HG03139 (cell line): ENCODE results near the gene DNM1.
"Not testable (repeated sequence)": the region's sequence is repeated elsewhere in the genome, so short reads cannot be mapped to it uniquely, and the experiment has no call there.

Source experiments
- ATAC-seq: cut with Tn5 transposase; IDR thresholded peaks from one replicate; pipeline ENCODE4 v1.9.1; 2021; ENCODE audit not compliant: unreplicated experiment

DNM1 gene

DNA sequence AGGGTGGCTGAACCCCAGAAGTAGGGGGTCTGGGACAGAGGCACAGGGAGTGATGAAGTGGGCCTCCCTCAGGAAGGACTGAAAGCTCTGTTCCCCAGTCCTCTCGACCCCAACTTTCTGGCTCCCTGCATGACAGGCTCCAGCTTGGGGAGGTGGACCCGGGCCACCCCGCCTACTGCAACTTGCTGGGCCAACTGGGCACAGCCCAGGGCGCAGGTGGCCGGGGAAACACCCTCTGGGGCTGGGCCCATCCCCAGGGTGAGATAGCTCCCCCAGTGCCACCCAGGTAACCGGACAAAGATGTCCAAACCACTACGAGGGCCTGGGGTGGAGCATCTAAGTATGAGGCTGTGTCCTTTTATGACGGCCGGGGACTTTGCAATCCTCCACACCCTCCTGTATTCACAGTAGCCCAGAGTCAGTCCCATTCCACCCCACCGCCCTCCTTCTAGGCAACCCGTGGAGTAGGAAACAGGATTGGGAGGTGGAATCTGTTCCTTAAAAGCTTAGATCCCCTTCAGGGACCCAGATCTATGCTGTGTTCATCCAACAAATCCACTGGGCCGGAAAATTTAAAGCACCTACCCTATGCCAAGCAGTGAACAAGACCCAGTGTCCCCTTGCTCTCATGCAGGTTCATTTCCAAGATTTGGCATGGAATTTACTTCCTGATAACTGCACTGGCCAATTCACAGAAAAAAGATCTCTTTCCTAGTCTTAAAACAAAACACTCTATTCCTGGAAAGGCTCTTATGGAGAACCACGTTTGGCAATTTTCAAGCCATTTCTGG, 19.9 kb downstream of the DNM1 start:
- ATAC-seq = no peak

DNA sequence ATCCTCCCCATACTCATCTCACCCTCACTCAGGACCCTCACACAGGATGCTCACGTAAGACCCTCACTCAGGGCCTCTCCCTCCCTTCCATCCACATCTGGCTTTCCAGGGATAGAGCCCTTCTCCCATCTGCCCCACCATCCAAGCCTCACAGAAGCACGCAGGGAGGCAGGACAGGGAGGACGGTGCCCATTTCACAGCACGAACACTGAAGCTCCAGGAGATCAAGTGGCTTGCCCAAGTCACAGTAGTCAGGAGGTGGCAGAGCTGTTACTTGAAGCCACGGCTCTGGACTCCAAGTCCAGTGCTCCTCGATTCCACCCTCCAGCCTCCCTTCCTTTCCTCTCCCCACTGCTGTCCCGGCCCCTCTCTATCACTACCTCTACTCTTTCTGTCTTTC, 21.7 kb downstream of the DNM1 start:
- ATAC-seq = no peak

GRCh38 chr9:128225770-128226411, 22.7 kb downstream of the DNM1 start:
- no peak for ATAC-seq

DNA sequence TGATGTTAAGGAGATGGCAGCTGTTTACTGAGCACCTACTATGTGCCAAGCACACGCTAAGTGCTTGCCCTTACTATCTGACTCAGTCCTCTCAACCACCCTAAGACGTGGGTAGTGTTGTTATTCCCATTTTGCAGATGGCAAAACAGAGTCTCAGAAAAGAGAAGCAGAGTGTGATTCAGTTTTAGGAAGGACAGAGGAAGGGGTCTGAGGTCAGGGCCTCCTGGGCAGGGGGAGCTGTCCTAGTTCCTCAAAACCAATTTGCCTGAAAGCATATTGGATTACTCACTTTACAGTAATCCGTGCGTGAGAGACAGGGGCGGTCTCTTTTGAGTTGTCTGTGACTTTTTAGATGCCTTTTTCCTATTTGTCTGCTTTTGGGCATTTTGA, 23.2 kb downstream of the DNM1 start:
- no peak for ATAC-seq

- ATAC-seq = not testable (repeated sequence)
Measured at GRCh38 chr9:128230897-128231296, 27.7 kb downstream of the DNM1 start.

DNA sequence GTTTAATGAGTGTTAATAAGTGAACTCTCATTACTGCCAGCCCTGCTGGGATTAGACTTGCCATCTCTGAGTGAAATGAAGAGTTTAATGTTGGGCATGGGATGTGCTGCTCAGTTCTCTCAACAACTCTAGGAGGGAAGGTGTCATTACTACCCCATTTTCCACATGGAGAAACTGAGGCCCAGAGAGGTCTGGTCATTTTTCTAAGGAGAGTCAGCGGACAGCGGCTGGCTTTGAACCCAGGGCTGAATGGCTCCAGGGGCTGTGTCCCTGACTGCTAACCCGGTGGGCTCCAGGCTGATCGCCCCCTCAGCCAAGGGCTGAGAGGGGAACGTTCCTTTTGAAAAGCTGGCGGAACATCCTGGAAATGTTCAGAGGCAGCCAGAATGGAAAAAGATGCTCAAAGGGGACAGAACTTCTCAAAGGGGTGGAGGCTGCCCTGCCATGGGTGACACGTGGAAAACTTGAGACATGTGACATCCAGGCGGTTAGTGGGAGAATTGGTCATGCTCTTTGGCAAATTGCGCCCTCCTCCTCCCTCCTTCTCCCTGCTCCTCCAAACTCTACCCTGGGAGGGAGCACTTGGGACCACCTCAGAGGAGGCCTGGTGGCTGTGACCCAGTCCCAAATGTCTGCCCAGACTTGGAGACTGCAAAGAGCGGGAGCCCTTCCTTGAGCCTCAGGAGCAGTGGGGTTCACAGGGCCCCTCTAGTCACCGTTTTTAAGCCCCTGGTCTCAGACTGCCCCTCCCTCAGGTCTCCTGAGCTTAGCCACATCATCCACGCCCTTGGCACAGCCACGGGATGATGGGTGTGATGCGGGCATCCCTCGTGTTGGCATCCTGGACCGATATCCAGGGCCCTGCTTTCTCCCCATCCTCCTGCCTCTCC, 28.7 kb downstream of the DNM1 start:
- ATAC-seq = no peak

GRCh38 chr9:128232528-128233428, 29.6 kb downstream of the DNM1 start:
- no peak for ATAC-seq

DNA sequence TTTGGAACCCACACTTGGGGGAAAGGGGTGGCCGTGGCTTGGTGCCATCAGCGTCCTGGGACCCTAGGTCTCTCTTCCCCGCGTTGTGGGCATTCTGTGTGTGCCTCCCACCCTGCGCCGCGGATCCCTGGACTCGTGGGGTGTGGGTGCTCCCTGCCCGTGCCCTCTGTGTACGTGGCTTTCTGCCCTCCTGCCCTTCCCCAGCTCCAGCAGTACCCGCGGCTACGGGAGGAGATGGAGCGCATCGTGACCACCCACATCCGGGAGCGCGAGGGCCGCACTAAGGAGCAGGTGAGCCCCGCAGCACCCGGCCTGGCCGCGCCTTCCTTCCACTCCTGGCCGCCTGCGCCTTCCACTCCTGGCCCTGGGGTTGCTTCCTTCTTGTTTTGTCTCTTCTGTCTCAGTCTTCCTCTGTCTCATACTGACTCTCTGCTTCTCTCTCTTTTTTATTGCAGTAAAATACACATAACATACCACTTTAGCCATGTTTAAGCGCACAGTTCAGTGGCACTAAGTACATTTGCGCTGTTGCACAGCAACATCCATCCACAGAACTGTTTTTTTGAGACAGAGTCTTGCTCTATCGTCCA, 30.7 kb downstream of the DNM1 start:
- ATAC-seq = no peak

GRCh38 chr9:128242124-128242523, 38.9 kb downstream of the DNM1 start:
- no peak for ATAC-seq

- no peak for ATAC-seq
Measured at GRCh38 chr9:128242828-128243214, 39.6 kb downstream of the DNM1 start.

DNA sequence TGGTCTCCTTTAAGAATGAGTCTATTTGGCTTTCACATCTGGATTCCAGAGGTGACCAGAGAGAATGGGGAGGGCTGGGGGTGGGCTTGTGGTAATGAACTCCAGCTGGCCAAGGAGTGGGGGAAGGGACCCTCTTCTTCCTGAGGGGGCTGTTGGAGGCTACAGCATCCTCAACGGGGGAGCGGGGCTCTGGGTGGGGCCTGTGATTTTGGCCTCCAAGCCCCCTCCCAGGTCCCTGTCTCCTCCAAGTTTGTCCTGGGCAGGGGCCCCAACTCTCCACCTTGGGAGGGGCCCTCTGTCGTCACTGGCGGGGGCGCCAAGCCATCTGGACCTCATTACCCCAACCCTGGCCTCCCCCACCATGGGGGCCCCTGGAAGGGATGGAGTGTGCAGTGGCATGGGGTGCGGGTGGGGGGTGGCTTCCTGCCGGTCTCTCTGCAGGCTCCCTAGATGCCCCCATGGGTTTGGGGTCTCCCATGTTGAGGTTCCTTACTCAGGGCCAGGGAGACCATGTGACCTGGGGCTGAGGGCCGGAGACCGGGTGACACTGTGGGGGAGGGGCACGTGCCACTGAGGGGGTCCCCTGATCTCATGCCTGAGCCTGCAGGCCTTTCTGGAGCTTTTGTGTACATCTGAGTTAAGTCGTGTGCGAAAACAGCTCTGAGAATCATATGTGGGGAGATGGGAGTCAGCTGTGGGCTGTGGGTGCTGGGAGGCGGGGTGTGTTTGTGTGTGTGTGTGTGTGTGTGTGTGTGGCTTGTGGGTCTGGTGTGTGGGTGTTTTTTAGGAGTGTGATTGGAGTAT, 40.2 kb downstream of the DNM1 start:
- no peak for ATAC-seq

GRCh38 chr9:128244091-128244836, 41.1 kb downstream of the DNM1 start:
- no peak for ATAC-seq

GRCh38 chr9:128244837-128245231, 41.7 kb downstream of the DNM1 start:
- ATAC-seq = no peak

DNA sequence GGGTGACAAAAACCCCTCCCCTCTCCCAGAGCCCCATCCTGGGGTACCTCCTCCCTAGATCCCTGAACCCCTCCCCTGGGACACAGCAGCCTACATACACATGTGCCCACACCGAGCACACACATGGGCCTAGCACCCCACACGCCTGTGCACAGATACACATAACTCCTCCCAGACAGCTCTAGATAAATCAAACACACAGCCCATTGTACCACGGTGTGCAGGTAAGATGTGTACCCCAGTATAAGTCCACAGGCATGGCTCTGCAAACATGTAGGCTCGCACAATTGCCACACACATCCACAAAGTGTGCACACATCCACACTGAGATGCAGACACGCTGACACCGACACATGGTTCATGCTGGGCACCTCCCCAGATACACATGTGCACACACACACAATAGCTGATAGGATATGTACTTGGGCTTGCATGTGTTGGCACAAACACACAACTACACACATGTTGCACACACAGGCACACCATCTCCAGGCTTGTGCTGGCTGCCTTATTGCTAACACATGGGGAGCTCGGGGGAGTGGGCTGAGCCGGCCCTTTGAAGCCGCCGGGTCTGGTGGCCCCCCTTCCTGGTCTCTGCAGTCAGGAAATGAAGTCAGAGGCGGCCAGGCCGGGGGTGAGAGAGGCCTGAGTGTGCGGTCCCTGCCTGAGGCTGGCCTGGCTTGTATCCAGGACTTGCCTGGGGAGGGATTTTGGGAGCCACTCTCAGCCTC, 42.4 kb downstream of the DNM1 start:
- ATAC-seq = no peak

DNA sequence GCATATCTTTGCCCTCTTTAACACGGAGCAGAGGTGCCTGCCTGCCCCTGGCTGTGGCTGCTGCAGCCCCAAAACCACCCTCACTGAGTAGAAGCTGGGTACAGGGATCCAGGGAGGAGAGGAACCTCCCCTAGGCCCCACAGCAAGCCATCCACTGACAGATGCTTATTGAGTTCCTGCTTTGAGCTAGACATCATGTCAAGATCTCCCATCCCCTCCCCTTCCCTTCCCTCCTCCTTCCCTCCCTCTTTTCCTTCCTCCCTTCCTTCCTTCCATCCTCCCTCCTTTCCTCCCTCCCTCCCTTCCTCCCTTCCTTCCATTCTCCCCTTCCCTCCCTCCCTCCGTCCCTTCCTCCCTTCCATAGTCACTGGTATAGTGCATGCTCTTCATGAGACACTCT, 43.3 kb downstream of the DNM1 start:
- ATAC-seq = no peak

GRCh38 chr9:128247226-128247803, 44.1 kb downstream of the DNM1 start:
- no peak for ATAC-seq

- ATAC-seq = no peak
Measured at GRCh38 chr9:128249558-128249907, 46.4 kb downstream of the DNM1 start.
